H9 (cell line): Measurements from ENCODE around the gene DNMT3L. TPM values are rescaled to one million over a fixed set of nuclear protein-coding genes. Genes with fewer than 3 reads are reported as not detected.
"Not testable (repeated sequence)": the region's sequence is repeated elsewhere in the genome, so short reads cannot be mapped to it uniquely, and the experiment has no call there.

Source experiments
- DNase-seq: peaks from one replicate; pipeline ENCODE4 v3.0.0-alpha.2; 2017
- H2AFZ ChIP-seq: one replicate; pipeline ENCODE4 v1.6.1; 2013; ENCODE audit warnings: mild to moderate bottlenecking, low read length, control low read depth, moderate library complexity
- H2AK5ac ChIP-seq: 2 replicates; pipeline ENCODE4 v1.6.1; 2013; ENCODE audit warnings: low read length, control low read depth, mixed read lengths; ENCODE audit not compliant: insufficient read length
- H2BK120ac ChIP-seq: one replicate; pipeline ENCODE4 v1.6.1; 2013; ENCODE audit warnings: low read depth, mild to moderate bottlenecking, low read length, control low read depth, inconsistent platforms; ENCODE audit not compliant: poor library complexity, severe bottlenecking
- H2BK12ac ChIP-seq: 2 replicates; pipeline ENCODE4 v1.6.1; 2013; ENCODE audit warnings: low read length, control low read depth, mixed read lengths, low read depth; ENCODE audit not compliant: insufficient read length
- H2BK15ac ChIP-seq: 2 replicates; pipeline ENCODE4 v1.6.1; 2013; ENCODE audit warnings: low read depth, low read length, control low read depth
- H2BK20ac ChIP-seq: one replicate; pipeline ENCODE4 v1.6.1; 2013; ENCODE audit warnings: low read depth, mild to moderate bottlenecking, low read length, control low read depth, inconsistent platforms; ENCODE audit not compliant: poor library complexity, severe bottlenecking
- H2BK5ac ChIP-seq: 2 replicates; pipeline ENCODE4 v1.6.1; 2013; ENCODE audit warnings: low read length, control low read depth, mixed read lengths; ENCODE audit not compliant: insufficient read length
- H3K14ac ChIP-seq: 2 replicates; pipeline ENCODE4 v1.6.1; 2013; ENCODE audit warnings: low read length, control low read depth; ENCODE audit not compliant: insufficient read depth
- H3K18ac ChIP-seq: 2 replicates; pipeline ENCODE4 v1.6.1; 2013; ENCODE audit warnings: low read depth, mild to moderate bottlenecking, mixed read lengths, low read length, control low read depth; ENCODE audit not compliant: insufficient read length
- H3K23ac ChIP-seq: 2 replicates; pipeline ENCODE4 v1.6.1; 2013; ENCODE audit warnings: low read length, control low read depth, mixed read lengths, low read depth; ENCODE audit not compliant: insufficient read length
- H3K23me2 ChIP-seq: 2 replicates; pipeline ENCODE4 v1.6.1; 2013; ENCODE audit warnings: low read depth, mild to moderate bottlenecking, mixed read lengths, low read length, control low read depth; ENCODE audit not compliant: insufficient read length, poor library complexity, severe bottlenecking
- H3K27ac ChIP-seq: 2 replicates; pipeline ENCODE4 v1.5.1; 2013; ENCODE audit warnings: low read length, control low read depth, mixed read lengths, low read depth; ENCODE audit not compliant: insufficient read length
- H3K27me3 ChIP-seq: 2 replicates; pipeline ENCODE4 v1.6.1; 2013; ENCODE audit warnings: low read length, control low read depth, inconsistent platforms; ENCODE audit not compliant: insufficient read depth
- H3K4ac ChIP-seq: 2 replicates; pipeline ENCODE4 v1.6.1; 2013; ENCODE audit warnings: low read depth, mild to moderate bottlenecking, control low read depth, inconsistent platforms, low read length, moderate library complexity
- H3K4me1 ChIP-seq: 2 replicates; pipeline ENCODE4 v1.6.1; 2013; ENCODE audit warnings: low read length, control low read depth, inconsistent platforms; ENCODE audit not compliant: insufficient read depth
- H3K4me2 ChIP-seq: 2 replicates; pipeline ENCODE4 v1.6.1; 2013; ENCODE audit warnings: low read length, control low read depth, mixed read lengths; ENCODE audit not compliant: insufficient read length, insufficient read depth
- H3K56ac ChIP-seq: 2 replicates; pipeline ENCODE4 v1.6.1; 2013; ENCODE audit warnings: low read depth, mild to moderate bottlenecking, mixed read lengths, low read length, control low read depth; ENCODE audit not compliant: insufficient read length
- H3K79me1 ChIP-seq: 2 replicates; pipeline ENCODE4 v1.6.1; 2013; ENCODE audit warnings: low read depth, mild to moderate bottlenecking, moderate library complexity, low read length, control low read depth, inconsistent platforms; ENCODE audit not compliant: insufficient read depth, poor library complexity, severe bottlenecking
- H3K79me2 ChIP-seq: 2 replicates; pipeline ENCODE4 v1.6.1; 2013; ENCODE audit warnings: low read length, control low read depth, inconsistent platforms; ENCODE audit not compliant: insufficient read depth
- H3K9ac ChIP-seq: 2 replicates; pipeline ENCODE4 v1.6.1; 2013; ENCODE audit warnings: low read length, control low read depth, mixed read lengths; ENCODE audit not compliant: insufficient read length; ENCODE audit errors: extremely low read depth
- H3K9me3 ChIP-seq: one replicate; pipeline ENCODE4 v1.6.1; 2013; ENCODE audit warnings: low read depth, low read length, inconsistent platforms; ENCODE audit not compliant: control insufficient read depth
- H3T11ph ChIP-seq: one replicate; pipeline ENCODE4 v1.6.1; 2013; ENCODE audit warnings: mild to moderate bottlenecking, low read length, control low read depth, inconsistent platforms
- H4K20me1 ChIP-seq: one replicate; pipeline ENCODE4 v1.6.1; 2013; ENCODE audit not compliant: control insufficient read depth, insufficient read length, insufficient read depth
- H4K5ac ChIP-seq: 2 replicates; pipeline ENCODE4 v1.6.1; 2013; ENCODE audit warnings: low read depth, mild to moderate bottlenecking, mixed read lengths, low read length, control low read depth; ENCODE audit not compliant: insufficient read length
- H4K8ac ChIP-seq: replicated peaks from 2 replicates; pipeline ENCODE4 v1.6.1; 2013; ENCODE audit warnings: low read length, control low read depth, mixed read lengths, low read depth; ENCODE audit not compliant: insufficient read length
- H4K91ac ChIP-seq: 2 replicates; pipeline ENCODE4 v1.6.1; 2013; ENCODE audit warnings: low read depth, mild to moderate bottlenecking, moderate library complexity, mixed read lengths, low read length, control low read depth; ENCODE audit not compliant: insufficient read length
- H3K27ac Mint-ChIP-seq, 3 experiments: 2 replicates in 2 of 3; 3 replicates in 1 of 3; pipeline ENCODE4 v1.8.0; 2020 to 2021; ENCODE audit warnings: mixed read lengths in 3 of 3, mild to moderate bottlenecking in 1 of 3, moderate library complexity in 1 of 3
- H3K27me3 Mint-ChIP-seq: 2 replicates; pipeline ENCODE4 v1.8.0; 2021; ENCODE audit warnings: low read depth, mild to moderate bottlenecking, moderate library complexity, mixed read lengths
- H3K36me3 Mint-ChIP-seq, 3 experiments: 2 replicates in 2 of 3; 3 replicates in 1 of 3; pipeline ENCODE4 v1.8.0; 2020 to 2021; ENCODE audit warnings: low read depth in 3 of 3, mixed read lengths in 3 of 3; ENCODE audit not compliant: insufficient read depth in 1 of 3
- H3K4me1 Mint-ChIP-seq, 2 experiments: 2 replicates each; pipeline ENCODE4 v1.8.0; 2020; ENCODE audit warnings: mixed read lengths in 2 of 2
- H3K4me3 Mint-ChIP-seq, 2 experiments: 2 replicates in 1 of 2; 3 replicates in 1 of 2; pipeline ENCODE4 v1.8.0; 2020 to 2021; ENCODE audit warnings: mild to moderate bottlenecking in 2 of 2, mixed read lengths in 2 of 2, moderate library complexity in 1 of 2
- H3K9me3 Mint-ChIP-seq, 2 experiments: 2 replicates in 1 of 2; 3 replicates in 1 of 2; pipeline ENCODE4 v1.8.0; 2020; ENCODE audit warnings: mild to moderate bottlenecking in 2 of 2, mixed read lengths in 2 of 2, moderate library complexity in 1 of 2
- WGBS: extraction: QIAGEN DNeasy Blood & Tissue Kit; methylation state at CpG from one replicate; pipeline ENCODE4 v1.1.7; 2013; ENCODE audit warnings: missing lambda C conversion rate, low lambda C conversion rate, mixed read lengths; ENCODE audit not compliant: insufficient read length; ENCODE audit errors: extremely low coverage; 5-methylcytosine and 5-hydroxymethylcytosine counted together
- total RNA-seq: library from RNA; stranded (reverse); gene quantifications from 2 replicates; pipeline ENCODE4 v1.2.1, GENCODE V29; 2021
- TF ChIP-seq, protein P1 (sequence below): fragments of 200-600 bp; sonication (generic); conservative IDR thresholded peaks from 3 replicates; pipeline ENCODE4 v1.8.0; 2021; ENCODE audit warnings: antibody characterized with exemption, mild to moderate bottlenecking

DNMT3L gene
- total RNA-seq, 1 experiment from 2014 or later = 0.77 TPM

DNA sequence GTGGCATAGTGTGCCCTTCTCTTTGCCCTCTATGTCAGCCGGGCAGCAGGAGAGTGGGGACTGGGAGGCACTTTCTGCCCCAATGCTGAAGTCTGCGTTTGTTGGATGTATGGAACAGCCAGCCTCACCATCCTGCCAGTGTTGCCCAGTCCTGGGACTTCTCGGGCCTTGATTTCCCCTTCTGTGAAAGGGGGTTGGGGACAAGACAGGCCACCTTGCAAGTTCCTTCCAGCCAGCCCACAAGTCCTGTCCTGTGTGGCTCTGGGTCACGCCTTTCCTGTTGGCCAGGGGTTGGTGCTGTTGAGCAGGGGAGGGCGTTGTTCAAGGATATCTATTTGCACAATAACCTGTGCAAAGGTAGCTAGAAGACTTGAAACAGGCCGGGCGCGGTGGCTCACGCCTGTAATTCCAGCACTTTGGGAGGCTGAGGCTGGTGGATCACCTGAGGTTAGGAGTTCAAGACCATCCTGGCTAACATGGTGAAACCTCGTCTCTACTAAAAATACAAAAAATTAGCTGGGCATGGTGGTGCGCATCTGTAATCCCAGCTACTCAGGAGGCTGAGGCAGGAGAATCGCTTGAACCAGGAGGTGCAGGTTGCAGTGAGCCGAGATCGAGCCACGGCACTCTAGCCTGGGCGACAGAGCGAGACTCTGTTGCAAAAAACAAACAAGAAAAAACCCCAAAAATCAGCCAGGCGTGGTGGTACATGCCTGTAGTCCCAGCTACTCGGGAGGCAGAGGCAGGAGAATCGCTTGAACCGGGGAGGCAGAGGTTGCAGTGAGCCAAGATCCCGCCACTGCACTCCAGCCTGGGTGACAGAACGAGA lies 41.1 kb upstream of the DNMT3L start:
- H3K23me2 ChIP-seq, H3K79me2 ChIP-seq, H3K4ac ChIP-seq, H3K56ac ChIP-seq, H4K20me1 ChIP-seq, H3T11ph ChIP-seq, H3K27me3 Mint-ChIP-seq, H3K9me3 ChIP-seq, H2BK12ac ChIP-seq, H3K14ac ChIP-seq, H3K4me2 ChIP-seq, H3K9me3 Mint-ChIP-seq, H2BK120ac ChIP-seq, H3K9ac ChIP-seq, H2AK5ac ChIP-seq, H4K5ac ChIP-seq, H2BK5ac ChIP-seq, H4K91ac ChIP-seq, H3K18ac ChIP-seq, H3K23ac ChIP-seq, H2BK20ac ChIP-seq, H3K27me3 ChIP-seq, H2BK15ac ChIP-seq, H2AFZ ChIP-seq, H3K79me1 ChIP-seq, H3K27ac ChIP-seq, H3K4me1 ChIP-seq, H4K8ac ChIP-seq: not testable (repeated sequence)
- DNase-seq = peak; percentile 60
- Mint-ChIP-seq H3K36me3 (peaks cover 2 to 12% (median 8%) of the 10 kb centered on the region in 3 experiments; a peak in 6 of 7 replicates), H3K4me3 (peak overlapping the region in 1 of 2 experiments; percentile 55; a peak in 2 of 5 replicates), H3K27ac (peak overlapping the region in 1 of 3 experiments; percentile 31; a peak in 1 of 7 replicates), H3K4me1 (peaks cover 18 to 35% of the 10 kb centered on the region in 2 experiments)
- TF ChIP-seq, protein P1, sequence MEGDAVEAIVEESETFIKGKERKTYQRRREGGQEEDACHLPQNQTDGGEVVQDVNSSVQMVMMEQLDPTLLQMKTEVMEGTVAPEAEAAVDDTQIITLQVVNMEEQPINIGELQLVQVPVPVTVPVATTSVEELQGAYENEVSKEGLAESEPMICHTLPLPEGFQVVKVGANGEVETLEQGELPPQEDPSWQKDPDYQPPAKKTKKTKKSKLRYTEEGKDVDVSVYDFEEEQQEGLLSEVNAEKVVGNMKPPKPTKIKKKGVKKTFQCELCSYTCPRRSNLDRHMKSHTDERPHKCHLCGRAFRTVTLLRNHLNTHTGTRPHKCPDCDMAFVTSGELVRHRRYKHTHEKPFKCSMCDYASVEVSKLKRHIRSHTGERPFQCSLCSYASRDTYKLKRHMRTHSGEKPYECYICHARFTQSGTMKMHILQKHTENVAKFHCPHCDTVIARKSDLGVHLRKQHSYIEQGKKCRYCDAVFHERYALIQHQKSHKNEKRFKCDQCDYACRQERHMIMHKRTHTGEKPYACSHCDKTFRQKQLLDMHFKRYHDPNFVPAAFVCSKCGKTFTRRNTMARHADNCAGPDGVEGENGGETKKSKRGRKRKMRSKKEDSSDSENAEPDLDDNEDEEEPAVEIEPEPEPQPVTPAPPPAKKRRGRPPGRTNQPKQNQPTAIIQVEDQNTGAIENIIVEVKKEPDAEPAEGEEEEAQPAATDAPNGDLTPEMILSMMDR = peak; percentile 44
- WGBS = no CpG with 5 or more reads among the region's 23 CpGs
